ENCODE data around the gene LRRC8D. TPM values are rescaled to one million over a fixed set of nuclear protein-coding genes. Genes with fewer than 3 reads are reported as not detected.

The LRRC8D gene
- total and polyA plus RNA-seq, 9 of the 15 experiments (the other 6 are each of a cell fraction or from before 2014, with no cell fraction given), result 3.4 to 53.9 (median 15.9) TPM

DNA sequence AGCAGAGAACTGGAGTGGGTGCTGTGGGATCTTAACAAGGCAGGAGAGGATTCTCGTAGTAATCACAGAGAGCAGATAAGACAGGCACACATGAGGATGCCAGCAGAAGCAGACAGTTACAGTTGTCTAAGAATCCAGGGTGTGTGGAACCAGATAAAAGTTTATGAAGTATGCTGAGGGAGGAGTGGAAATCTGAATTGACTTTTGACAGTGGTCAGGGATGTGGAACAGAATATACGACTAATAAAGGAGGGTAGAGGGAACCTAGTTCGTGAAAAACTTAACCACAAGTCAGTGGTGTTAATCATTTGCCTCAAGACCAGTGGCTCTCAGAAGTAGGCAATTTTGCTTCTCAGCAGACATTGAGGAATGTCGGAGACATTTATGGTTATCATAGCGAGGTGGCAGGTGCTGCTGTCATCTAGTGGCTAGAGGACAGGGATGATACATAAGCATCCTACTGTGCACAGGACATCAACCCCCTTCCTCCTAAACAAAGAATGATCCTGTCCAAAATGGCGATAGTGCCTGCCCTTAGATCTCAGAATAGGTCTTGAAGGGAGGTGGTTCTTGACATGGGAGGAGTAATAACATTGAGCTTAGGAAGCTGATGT is 3.0 kb downstream of the LRRC8D start (continued):
- TF ChIP-seq, protein P1, sequence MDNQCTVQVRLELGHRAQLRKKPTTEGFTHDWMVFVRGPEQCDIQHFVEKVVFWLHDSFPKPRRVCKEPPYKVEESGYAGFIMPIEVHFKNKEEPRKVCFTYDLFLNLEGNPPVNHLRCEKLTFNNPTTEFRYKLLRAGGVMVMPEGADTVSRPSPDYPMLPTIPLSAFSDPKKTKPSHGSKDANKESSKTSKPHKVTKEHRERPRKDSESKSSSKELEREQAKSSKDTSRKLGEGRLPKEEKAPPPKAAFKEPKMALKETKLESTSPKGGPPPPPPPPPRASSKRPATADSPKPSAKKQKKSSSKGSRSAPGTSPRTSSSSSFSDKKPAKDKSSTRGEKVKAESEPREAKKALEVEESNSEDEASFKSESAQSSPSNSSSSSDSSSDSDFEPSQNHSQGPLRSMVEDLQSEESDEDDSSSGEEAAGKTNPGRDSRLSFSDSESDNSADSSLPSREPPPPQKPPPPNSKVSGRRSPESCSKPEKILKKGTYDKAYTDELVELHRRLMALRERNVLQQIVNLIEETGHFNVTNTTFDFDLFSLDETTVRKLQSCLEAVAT (IDR thresholded peaks at IDR 0.05), result peak; percentile 65 to 82; a peak in 2 of 4 replicates
- TF ChIP-seq SIN3B (IDR thresholded peaks at IDR 0.05; ENCODE audit: low read depth) (no peak), YY1 (IDR thresholded peaks at IDR 0.05; ENCODE audit: borderline replicate concordance in 1 of 3, control insufficient read depth in 1 of 3, extremely low read depth in 1 of 3, insufficient read depth in 3 of 3, insufficient read length in 1 of 3, insufficient replicate concordance in 2 of 3, low read depth in 1 of 3, low read length in 2 of 3) (peak in 2 of 3 experiments; percentile 17 to 70), SUPT5H (IDR thresholded peaks at IDR 0.05) (peak; percentile 52; the same call in 1 of the 2 replicates), RBM14 (IDR thresholded peaks at IDR 0.05; ENCODE audit: borderline replicate concordance, insufficient read depth, low read depth, low read length) (no peak), PRPF4 (IDR thresholded peaks at IDR 0.05; ENCODE audit: insufficient read depth, low read depth, low read length, poor library complexity, severe bottlenecking) (no peak), FOS (IDR thresholded peaks at IDR 0.05; ENCODE audit: extremely low read depth, insufficient read length) (no peak), TEAD1 (CRISPR knock-in tag; IDR thresholded peaks at IDR 0.05) (0 out of 4 replicates have a peak, but pooled peaks of 1 of the 2 experiments have one; percentile 49)
- TF ChIP-seq, protein P2, sequence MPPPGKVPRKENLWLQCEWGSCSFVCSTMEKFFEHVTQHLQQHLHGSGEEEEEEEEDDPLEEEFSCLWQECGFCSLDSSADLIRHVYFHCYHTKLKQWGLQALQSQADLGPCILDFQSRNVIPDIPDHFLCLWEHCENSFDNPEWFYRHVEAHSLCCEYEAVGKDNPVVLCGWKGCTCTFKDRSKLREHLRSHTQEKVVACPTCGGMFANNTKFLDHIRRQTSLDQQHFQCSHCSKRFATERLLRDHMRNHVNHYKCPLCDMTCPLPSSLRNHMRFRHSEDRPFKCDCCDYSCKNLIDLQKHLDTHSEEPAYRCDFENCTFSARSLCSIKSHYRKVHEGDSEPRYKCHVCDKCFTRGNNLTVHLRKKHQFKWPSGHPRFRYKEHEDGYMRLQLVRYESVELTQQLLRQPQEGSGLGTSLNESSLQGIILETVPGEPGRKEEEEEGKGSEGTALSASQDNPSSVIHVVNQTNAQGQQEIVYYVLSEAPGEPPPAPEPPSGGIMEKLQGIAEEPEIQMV (tag; conservative IDR thresholded peaks at IDR 0.05; ENCODE audit: low read depth), result no peak
- TF ChIP-seq, protein P3, sequence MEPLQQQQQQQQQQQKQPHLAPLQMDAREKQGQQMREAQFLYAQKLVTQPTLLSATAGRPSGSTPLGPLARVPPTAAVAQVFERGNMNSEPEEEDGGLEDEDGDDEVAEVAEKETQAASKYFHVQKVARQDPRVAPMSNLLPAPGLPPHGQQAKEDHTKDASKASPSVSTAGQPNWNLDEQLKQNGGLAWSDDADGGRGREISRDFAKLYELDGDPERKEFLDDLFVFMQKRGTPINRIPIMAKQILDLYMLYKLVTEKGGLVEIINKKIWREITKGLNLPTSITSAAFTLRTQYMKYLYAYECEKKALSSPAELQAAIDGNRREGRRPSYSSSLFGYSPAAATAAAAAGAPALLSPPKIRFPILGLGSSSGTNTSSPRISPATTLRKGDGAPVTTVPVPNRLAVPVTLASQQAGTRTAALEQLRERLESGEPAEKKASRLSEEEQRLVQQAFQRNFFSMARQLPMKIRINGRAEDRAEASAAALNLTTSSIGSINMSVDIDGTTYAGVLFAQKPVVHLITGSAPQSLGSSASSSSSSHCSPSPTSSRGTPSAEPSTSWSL (CRISPR knock-in tag; IDR thresholded peaks at IDR 0.05; ENCODE audit: borderline replicate concordance), result no peak
- TF ChIP-seq, protein P4, sequence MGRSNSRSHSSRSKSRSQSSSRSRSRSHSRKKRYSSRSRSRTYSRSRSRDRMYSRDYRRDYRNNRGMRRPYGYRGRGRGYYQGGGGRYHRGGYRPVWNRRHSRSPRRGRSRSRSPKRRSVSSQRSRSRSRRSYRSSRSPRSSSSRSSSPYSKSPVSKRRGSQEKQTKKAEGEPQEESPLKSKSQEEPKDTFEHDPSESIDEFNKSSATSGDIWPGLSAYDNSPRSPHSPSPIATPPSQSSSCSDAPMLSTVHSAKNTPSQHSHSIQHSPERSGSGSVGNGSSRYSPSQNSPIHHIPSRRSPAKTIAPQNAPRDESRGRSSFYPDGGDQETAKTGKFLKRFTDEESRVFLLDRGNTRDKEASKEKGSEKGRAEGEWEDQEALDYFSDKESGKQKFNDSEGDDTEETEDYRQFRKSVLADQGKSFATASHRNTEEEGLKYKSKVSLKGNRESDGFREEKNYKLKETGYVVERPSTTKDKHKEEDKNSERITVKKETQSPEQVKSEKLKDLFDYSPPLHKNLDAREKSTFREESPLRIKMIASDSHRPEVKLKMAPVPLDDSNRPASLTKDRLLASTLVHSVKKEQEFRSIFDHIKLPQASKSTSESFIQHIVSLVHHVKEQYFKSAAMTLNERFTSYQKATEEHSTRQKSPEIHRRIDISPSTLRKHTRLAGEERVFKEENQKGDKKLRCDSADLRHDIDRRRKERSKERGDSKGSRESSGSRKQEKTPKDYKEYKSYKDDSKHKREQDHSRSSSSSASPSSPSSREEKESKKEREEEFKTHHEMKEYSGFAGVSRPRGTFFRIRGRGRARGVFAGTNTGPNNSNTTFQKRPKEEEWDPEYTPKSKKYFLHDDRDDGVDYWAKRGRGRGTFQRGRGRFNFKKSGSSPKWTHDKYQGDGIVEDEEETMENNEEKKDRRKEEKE (IDR thresholded peaks at IDR 0.05; ENCODE audit: borderline replicate concordance in 1 of 2, control insufficient read depth in 1 of 2, low read depth in 2 of 2, low read length in 1 of 2), result 0 out of 4 replicates have a peak, but pooled peaks of 1 of the 2 experiments have one; percentile 45
- TF ChIP-seq, protein P5, sequence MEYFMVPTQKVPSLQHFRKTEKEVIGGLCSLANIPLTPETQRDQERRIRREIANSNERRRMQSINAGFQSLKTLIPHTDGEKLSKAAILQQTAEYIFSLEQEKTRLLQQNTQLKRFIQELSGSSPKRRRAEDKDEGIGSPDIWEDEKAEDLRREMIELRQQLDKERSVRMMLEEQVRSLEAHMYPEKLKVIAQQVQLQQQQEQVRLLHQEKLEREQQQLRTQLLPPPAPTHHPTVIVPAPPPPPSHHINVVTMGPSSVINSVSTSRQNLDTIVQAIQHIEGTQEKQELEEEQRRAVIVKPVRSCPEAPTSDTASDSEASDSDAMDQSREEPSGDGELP (CRISPR knock-in tag; IDR thresholded peaks at IDR 0.05; ENCODE audit: borderline replicate concordance), result no peak
- TF ChIP-seq, protein P6, sequence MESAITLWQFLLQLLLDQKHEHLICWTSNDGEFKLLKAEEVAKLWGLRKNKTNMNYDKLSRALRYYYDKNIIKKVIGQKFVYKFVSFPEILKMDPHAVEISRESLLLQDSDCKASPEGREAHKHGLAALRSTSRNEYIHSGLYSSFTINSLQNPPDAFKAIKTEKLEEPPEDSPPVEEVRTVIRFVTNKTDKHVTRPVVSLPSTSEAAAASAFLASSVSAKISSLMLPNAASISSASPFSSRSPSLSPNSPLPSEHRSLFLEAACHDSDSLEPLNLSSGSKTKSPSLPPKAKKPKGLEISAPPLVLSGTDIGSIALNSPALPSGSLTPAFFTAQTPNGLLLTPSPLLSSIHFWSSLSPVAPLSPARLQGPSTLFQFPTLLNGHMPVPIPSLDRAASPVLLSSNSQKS (CRISPR knock-in tag; IDR thresholded peaks at IDR 0.05), result no peak
